Activated T-helper 1 cell treated with anti-CD3 and anti-CD28 coated beads, Interleukin-2, amount 50 U/mL, for 16 hours (primary cell): ENCODE data around the gene DEPDC1.
"Not testable (repeated sequence)": the region's sequence is repeated elsewhere in the genome, so short reads cannot be mapped to it uniquely, and the experiment has no call there.

Experiments used
- DNase-seq, 2 donors: peaks; one replicate each; pipeline ENCODE4 v3.0.0-alpha.2; 2020; ENCODE audit warnings: low read depth in 1 of 2, low spot score in 1 of 2

Gene DEPDC1

GRCh38 chr1:68496680-68497357, at the start of gene DEPDC1:
DEPDC1 (minus strand) TSS chr1:68497082; CDS start chr1:68496999, 83 bp downstream.
- DNase-seq, result peak; percentile 37 to 41

- no peak for DNase-seq
Measured at GRCh38 chr1:68544651-68545050, 47.8 kb upstream of the DEPDC1 start.

- DNase-seq, result no peak
Measured at GRCh38 chr1:68542586-68542985, 45.7 kb upstream of the DEPDC1 start.

- no peak for DNase-seq
Measured at GRCh38 chr1:68538941-68539340, 42.1 kb upstream of the DEPDC1 start.

- no peak for DNase-seq
Measured at GRCh38 chr1:68528243-68528642, 31.4 kb upstream of the DEPDC1 start.

GRCh38 chr1:68525781-68526180, 28.9 kb upstream of the DEPDC1 start:
- no peak for DNase-seq

- DNase-seq, result no peak
Measured at GRCh38 chr1:68521286-68521685, 24.4 kb upstream of the DEPDC1 start.

- no peak for DNase-seq
Measured at GRCh38 chr1:68516066-68516465, 19.2 kb upstream of the DEPDC1 start.

GRCh38 chr1:68511254-68511653, 14.4 kb upstream of the DEPDC1 start:
- no peak for DNase-seq

GRCh38 chr1:68506386-68506785, 9.5 kb upstream of the DEPDC1 start:
- no peak for DNase-seq

- DNase-seq, result no peak
Measured at GRCh38 chr1:68503085-68503484, 6.2 kb upstream of the DEPDC1 start.

- no peak for DNase-seq
Measured at GRCh38 chr1:68497358-68497698, 446 bp upstream of the DEPDC1 start.

GRCh38 chr1:68495968-68496679, 758 bp downstream of the DEPDC1 start:
- DNase-seq, result no peak

- no peak for DNase-seq
Measured at GRCh38 chr1:68495532-68495931, 1.4 kb downstream of the DEPDC1 start.

GRCh38 chr1:68493193-68493592, 3.7 kb downstream of the DEPDC1 start:
- no peak for DNase-seq

GRCh38 chr1:68492255-68492654, 4.6 kb downstream of the DEPDC1 start:
- DNase-seq, result not testable (repeated sequence)

- no peak for DNase-seq
Measured at GRCh38 chr1:68490046-68490651, 6.7 kb downstream of the DEPDC1 start.

GRCh38 chr1:68485431-68486022, 11.4 kb downstream of the DEPDC1 start:
- DNase-seq, result no peak

- no peak for DNase-seq
Measured at GRCh38 chr1:68484618-68485017, 12.3 kb downstream of the DEPDC1 start.

GRCh38 chr1:68481041-68481440, 15.8 kb downstream of the DEPDC1 start:
- no peak for DNase-seq

GRCh38 chr1:68479501-68479900, 17.4 kb downstream of the DEPDC1 start:
- no peak for DNase-seq

- no peak for DNase-seq
Measured at GRCh38 chr1:68478662-68479061, 18.2 kb downstream of the DEPDC1 start.
